NCI-H2227 treated with DMSO at 0.1 percent for 48 hours (cell line): ENCODE measurements around the gene AREL1.
"Not testable (repeated sequence)": the region's sequence is repeated elsewhere in the genome, so short reads cannot be mapped to it uniquely, and the experiment has no call there.

Experiments
- DNase-seq: peaks from one replicate; lab custom pipeline; 2025; lab: John Stamatoyannopoulos, UW

The AREL1 gene

GRCh38 chr14:74712499-74713394 is at the start of gene AREL1, which contains the start of gene FCF1:
Gene AREL1 (minus strand): TSS chr14:74713080. CDS start chr14:74685615, 27,465 bp downstream.
Gene FCF1 (plus strand): TSS chr14:74713144. CDS start chr14:74713198, 54 bp downstream.
- no peak for DNase-seq

- DNase-seq = not testable (repeated sequence)
These were observed 45.6 kb upstream of the AREL1 start for GRCh38 chr14:74758505-74758904.

GRCh38 chr14:74756326-74756725 is 43.4 kb upstream of the AREL1 start:
- DNase-seq = no peak

GRCh38 chr14:74754899-74755298 is 42.0 kb upstream of the AREL1 start:
- DNase-seq = no peak

GRCh38 chr14:74754157-74754556 is 41.3 kb upstream of the AREL1 start:
- DNase-seq = no peak

- DNase-seq = no peak
These were observed 34.4 kb upstream of the AREL1 start for GRCh38 chr14:74747237-74747636.

- DNase-seq = no peak
These were observed 26.6 kb upstream of the AREL1 start for GRCh38 chr14:74739293-74740030.

- no peak for DNase-seq
These were observed 25.0 kb upstream of the AREL1 start for GRCh38 chr14:74737753-74738325.

- DNase-seq = no peak
These were observed 22.2 kb upstream of the AREL1 start for GRCh38 chr14:74735125-74735524.

- no peak for DNase-seq
These were observed 20.3 kb upstream of the AREL1 start for GRCh38 chr14:74733221-74733620.

- DNase-seq = no peak
These were observed 19.5 kb upstream of the AREL1 start for GRCh38 chr14:74732387-74732786.

- no peak for DNase-seq
These were observed 10.3 kb upstream of the AREL1 start for GRCh38 chr14:74723134-74723533.

- no peak for DNase-seq
These were observed 7.6 kb upstream of the AREL1 start for GRCh38 chr14:74720526-74720925.

- DNase-seq = no peak
These were observed 485 bp upstream of the AREL1 start for GRCh38 chr14:74713395-74713735.

- DNase-seq = no peak
These were observed 1.2 kb downstream of the AREL1 start for GRCh38 chr14:74711651-74712050.

- DNase-seq = no peak
These were observed 2.4 kb downstream of the AREL1 start for GRCh38 chr14:74710480-74710879.

GRCh38 chr14:74705613-74706500 is 7.0 kb downstream of the AREL1 start:
- DNase-seq = no peak

GRCh38 chr14:74704656-74705055 is 8.2 kb downstream of the AREL1 start:
- DNase-seq = no peak

GRCh38 chr14:74703043-74703442 is 9.8 kb downstream of the AREL1 start:
- DNase-seq = no peak

- no peak for DNase-seq
These were observed 10.6 kb downstream of the AREL1 start for GRCh38 chr14:74702293-74702692.

GRCh38 chr14:74698465-74698864 is 14.4 kb downstream of the AREL1 start:
- no peak for DNase-seq

- no peak for DNase-seq
These were observed 14.9 kb downstream of the AREL1 start for GRCh38 chr14:74697976-74698375.
